Measurements from ENCODE around the gene BEGAIN.

Gene BEGAIN

DNA sequence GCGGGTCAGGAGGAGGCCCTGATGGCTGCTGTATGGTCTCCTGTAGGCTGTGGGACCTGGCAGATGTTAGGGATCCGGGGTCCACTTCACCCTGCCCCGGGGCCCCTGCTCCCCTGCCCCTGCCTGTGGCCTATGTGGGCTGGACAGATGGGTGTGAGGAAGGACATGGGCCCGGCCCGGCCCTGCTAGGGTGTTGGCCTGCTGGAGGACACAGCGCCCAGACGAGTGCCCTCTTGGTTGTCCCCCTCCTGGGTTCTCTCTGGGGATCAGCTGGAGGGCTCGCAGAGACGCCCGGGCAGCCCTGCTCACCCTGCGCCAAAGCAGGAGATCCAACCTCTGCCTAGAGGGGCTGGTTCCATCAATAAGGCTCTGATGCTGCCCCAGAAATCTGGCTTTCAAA, 36.2 kb downstream of the BEGAIN start:
- TF ChIP-seq, protein P1, sequence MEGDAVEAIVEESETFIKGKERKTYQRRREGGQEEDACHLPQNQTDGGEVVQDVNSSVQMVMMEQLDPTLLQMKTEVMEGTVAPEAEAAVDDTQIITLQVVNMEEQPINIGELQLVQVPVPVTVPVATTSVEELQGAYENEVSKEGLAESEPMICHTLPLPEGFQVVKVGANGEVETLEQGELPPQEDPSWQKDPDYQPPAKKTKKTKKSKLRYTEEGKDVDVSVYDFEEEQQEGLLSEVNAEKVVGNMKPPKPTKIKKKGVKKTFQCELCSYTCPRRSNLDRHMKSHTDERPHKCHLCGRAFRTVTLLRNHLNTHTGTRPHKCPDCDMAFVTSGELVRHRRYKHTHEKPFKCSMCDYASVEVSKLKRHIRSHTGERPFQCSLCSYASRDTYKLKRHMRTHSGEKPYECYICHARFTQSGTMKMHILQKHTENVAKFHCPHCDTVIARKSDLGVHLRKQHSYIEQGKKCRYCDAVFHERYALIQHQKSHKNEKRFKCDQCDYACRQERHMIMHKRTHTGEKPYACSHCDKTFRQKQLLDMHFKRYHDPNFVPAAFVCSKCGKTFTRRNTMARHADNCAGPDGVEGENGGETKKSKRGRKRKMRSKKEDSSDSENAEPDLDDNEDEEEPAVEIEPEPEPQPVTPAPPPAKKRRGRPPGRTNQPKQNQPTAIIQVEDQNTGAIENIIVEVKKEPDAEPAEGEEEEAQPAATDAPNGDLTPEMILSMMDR (IDR thresholded peaks at IDR 0.05; ENCODE audit: low read depth, low read length) = no peak
- H3K4me3 ChIP-seq (replicated peaks in 1 of 2; ENCODE audit: low read depth in 2 of 2, low read length in 2 of 2) = no peak overlapping the region
- DNase-seq (ENCODE audit: low read depth in 2 of 2) = no peak

DNA sequence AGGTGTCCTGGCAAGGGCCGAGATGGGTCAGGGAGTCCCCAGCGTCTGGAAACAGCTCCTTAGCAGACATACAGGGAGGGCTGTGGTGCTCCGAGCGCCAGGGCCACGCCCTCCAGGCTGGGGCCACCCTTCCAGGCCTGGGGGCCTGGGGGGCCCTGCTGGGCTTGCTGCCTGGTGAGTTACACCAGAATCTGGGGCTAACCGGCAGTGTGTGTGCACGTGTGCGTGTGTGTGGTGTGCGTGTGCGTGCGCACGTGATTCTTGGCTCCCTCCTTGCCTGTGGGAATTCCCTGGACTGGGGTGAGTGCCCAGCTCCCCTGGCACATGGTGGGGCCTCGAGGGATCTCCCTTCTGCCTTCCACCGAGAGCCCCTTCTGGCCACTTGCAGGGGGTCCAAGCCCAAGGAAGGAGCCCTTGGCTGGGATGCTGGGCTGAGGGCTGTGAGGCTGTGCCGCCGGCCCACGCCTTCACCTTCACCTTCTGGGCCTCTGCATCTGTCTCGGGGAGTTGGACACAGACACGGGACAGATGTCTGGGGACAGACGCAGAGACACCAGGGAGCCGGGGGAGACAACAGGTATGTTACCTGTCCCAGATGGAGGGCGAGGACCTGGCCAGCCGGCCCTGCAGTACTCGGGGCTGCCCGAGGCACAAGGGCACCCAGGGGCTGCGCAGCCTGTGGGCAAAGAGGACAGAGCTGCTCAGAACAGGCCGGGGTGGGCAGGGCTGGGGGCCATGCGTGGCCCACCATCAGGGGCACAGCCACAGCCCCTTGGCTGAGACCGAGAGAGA, 37.2 kb downstream of the BEGAIN start:
- TF ChIP-seq, protein P1 (IDR thresholded peaks at IDR 0.05; ENCODE audit: low read depth, low read length) = no peak
- no peak overlapping the region for H3K4me3 ChIP-seq (replicated peaks in 1 of 2; ENCODE audit: low read depth in 2 of 2, low read length in 2 of 2)
- peak in 1 of 2 donors; percentile 12 for DNase-seq (ENCODE audit: low read depth in 2 of 2)

DNA sequence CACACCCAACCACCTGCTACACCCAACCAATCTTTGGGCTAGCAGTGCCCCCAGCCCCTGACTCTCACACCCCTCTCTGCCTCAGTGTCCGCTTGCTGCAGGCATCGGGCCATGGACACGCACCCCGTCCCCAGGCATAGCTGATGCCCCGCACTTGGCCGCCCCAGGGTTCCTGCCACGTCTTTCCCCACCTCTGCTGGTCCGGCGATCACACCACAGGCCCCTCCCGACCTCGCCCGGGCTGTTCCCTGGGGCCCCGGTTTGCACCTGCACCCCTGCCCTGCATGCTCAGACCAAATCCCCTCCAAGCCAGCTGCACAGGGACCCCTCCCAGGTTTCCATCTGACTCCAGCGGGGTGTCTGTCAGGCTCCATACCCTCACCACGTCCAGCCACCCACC, 38.3 kb downstream of the BEGAIN start:
- H3K4me3 ChIP-seq (replicated peaks in 1 of 2; ENCODE audit: low read depth in 2 of 2, low read length in 2 of 2) = no peak overlapping the region
- no peak for DNase-seq (ENCODE audit: low read depth in 2 of 2)
- TF ChIP-seq, protein P1 (IDR thresholded peaks at IDR 0.05; ENCODE audit: low read depth, low read length) = no peak

DNA sequence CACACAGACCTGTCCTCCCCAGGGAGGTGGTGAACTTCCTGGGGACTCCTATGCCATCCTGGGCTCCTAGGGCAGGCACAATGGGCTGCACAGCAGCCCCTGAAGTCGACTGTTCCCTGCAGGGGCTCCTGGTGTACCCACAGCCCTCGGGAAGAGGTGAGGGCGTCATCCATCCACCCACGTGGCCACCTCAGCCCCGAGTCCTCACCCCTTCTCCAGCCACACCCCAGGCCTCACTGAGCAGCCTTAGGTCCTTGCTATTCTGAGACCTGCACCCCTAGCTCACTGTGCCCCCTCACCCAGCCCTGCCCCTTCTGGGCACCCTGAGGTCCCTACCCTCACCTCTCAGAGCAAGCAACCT, 38.9 kb downstream of the BEGAIN start:
- no peak for DNase-seq (ENCODE audit: low read depth in 2 of 2)
- H3K4me3 ChIP-seq (replicated peaks in 1 of 2; ENCODE audit: low read depth in 2 of 2, low read length in 2 of 2) = no peak overlapping the region
- TF ChIP-seq, protein P1 (IDR thresholded peaks at IDR 0.05; ENCODE audit: low read depth, low read length) = no peak

DNA sequence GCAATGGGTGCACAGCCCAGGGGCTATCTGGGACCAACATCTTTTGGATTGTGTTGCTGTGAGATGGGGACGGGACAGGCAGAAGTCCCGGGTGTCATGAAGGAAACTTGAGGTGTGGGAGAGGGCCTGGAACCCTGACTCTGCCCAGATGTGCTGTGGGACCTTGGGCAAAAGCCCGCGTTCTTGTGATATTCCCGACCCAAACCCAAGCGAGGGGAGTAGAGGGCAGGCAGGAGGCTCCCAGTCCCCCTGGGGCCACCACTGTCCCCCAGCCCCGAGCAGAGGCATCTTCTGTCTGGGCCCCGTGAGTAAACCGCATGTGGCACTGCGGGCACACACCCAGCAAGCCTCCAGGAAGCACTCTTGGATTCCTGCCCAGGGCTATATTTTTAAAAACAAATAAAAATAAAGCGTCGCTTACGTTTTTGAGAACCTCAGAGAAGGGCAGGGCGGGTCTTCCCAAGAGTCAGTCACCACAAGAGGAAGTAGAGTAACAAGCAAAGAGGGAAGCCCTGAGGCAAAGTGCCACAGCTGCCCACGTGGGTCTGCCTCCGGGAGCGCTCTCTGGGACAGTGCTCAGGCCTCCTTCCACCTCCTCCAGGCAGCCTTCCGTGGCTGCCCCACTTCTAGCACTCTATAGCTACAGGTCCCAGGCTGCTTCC, 39.5 kb downstream of the BEGAIN start:
- DNase-seq (ENCODE audit: low read depth in 2 of 2) = peak; percentile 68 to 70
- TF ChIP-seq, protein P1 (IDR thresholded peaks at IDR 0.05; ENCODE audit: low read depth, low read length) = no peak
- H3K4me3 ChIP-seq (replicated peaks in 1 of 2; ENCODE audit: low read depth in 2 of 2, low read length in 2 of 2) = no peak overlapping the region

DNA sequence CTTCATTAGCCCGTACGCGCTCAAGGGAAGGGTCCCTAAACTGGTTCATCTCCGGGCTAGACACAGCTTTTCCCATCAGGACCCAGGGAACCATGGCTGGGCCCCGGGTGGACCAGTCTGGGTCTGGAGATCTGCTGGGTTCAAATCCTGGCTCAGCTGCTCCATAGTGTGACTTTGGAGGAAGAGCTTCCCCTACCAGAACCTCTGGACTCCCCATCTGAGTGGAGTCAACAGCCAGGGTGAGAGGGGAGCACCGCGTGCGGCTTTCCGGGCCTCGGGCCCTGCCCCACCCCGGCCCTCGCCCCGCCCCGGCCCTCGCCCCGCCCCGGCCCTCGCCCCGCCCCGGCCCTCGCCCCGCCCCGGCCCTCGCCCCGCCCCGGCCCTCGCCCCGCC, 41.2 kb downstream of the BEGAIN start:
- TF ChIP-seq, protein P1 (IDR thresholded peaks at IDR 0.05; ENCODE audit: low read depth, low read length) = no peak
- peak overlapping the region in 1 of 2 donors; percentile 55 for H3K4me3 ChIP-seq (replicated peaks in 1 of 2; ENCODE audit: low read depth in 2 of 2, low read length in 2 of 2)
- DNase-seq (ENCODE audit: low read depth in 2 of 2) = peak in 1 of 2 donors; percentile 19

Data from cardiac fibroblast (primary cell).